ENCODE data around the gene ESF1.

ESF1 gene

GRCh38 chr20:13671916-13672378, 112.8 kb downstream of the ESF1 start:
- no peak for DNase-seq

- DNase-seq: no peak
Observed at GRCh38 chr20:13671512-13671911, 113.2 kb downstream of the ESF1 start.

- DNase-seq: no peak
Observed at GRCh38 chr20:13670160-13670559, 114.6 kb downstream of the ESF1 start.

- DNase-seq: no peak
Observed at GRCh38 chr20:13665709-13666395, 118.9 kb downstream of the ESF1 start.
